GM06990 (cell line): ENCODE data around the gene GNAS-AS1.

Experiments
- DNase-seq: peaks from one replicate; pipeline ENCODE4 v3.0.0-alpha.2; 2011; ENCODE audit not compliant: insufficient read length; ENCODE audit errors: extremely low read depth
- H3K27me3 ChIP-seq: replicated peaks from 2 replicates; pipeline ENCODE4 v1.6.0; 2011; ENCODE audit warnings: low read length; ENCODE audit not compliant: control insufficient read depth, insufficient read depth
- H3K36me3 ChIP-seq: 2 replicates; pipeline ENCODE4 v1.5.1; 2011; ENCODE audit warnings: low read length; ENCODE audit not compliant: control insufficient read depth, insufficient read depth
- H3K4me3 ChIP-seq: replicated peaks from 2 replicates; pipeline ENCODE4 v1.5.1; 2011; ENCODE audit warnings: low read depth, mild to moderate bottlenecking, control low read depth, low read length
- TF ChIP-seq, protein P1 (sequence below): IDR thresholded peaks from 2 replicates; pipeline ENCODE4 v1.5.1; 2011; ENCODE audit warnings: low read length, control low read depth, mild to moderate bottlenecking, inconsistent platforms; ENCODE audit not compliant: insufficient read depth, poor library complexity, severe bottlenecking

GNAS-AS1 gene

DNA sequence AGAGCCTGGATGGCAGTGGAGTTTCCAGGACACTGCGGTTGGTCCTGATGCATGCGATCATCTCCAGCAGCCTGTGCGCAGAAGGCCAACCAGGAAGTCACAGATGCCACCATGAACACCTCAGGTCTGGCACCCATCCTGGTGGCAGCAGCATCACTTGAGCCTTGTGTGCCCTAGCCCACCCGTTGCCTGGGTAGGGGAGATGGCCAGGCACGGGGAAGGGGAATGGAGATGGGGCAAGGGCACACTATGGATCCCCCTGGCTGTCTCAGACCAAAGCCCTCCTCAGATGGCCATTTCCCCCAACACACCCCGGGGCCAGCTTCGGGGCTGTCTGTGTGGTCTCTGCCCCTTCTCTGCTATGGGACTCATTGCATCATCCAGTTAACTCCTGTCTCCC, 58.3 kb downstream of the GNAS-AS1 start:
- Histone ChIP-seq H3K36me3 (no peaks in the 10 kb centered on the region), H3K4me3 (no peak overlapping the region), H3K27me3 (peaks cover 3% of the 10 kb centered on the region; the same call in 1 of the 2 replicates)
- no peak for DNase-seq
- TF ChIP-seq, protein P1, sequence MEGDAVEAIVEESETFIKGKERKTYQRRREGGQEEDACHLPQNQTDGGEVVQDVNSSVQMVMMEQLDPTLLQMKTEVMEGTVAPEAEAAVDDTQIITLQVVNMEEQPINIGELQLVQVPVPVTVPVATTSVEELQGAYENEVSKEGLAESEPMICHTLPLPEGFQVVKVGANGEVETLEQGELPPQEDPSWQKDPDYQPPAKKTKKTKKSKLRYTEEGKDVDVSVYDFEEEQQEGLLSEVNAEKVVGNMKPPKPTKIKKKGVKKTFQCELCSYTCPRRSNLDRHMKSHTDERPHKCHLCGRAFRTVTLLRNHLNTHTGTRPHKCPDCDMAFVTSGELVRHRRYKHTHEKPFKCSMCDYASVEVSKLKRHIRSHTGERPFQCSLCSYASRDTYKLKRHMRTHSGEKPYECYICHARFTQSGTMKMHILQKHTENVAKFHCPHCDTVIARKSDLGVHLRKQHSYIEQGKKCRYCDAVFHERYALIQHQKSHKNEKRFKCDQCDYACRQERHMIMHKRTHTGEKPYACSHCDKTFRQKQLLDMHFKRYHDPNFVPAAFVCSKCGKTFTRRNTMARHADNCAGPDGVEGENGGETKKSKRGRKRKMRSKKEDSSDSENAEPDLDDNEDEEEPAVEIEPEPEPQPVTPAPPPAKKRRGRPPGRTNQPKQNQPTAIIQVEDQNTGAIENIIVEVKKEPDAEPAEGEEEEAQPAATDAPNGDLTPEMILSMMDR, result no peak

- H3K36me3 ChIP-seq, result no peaks in the 10 kb centered on the region
- H3K27me3 ChIP-seq, result peaks cover 3% of the 10 kb centered on the region; the same call in 1 of the 2 replicates
- DNase-seq, result no peak
- TF ChIP-seq, protein P1, result no peak
- H3K4me3 ChIP-seq, result no peak overlapping the region
Measured at GRCh38 chr20:58791286-58791685, 59.4 kb downstream of the GNAS-AS1 start.

DNA sequence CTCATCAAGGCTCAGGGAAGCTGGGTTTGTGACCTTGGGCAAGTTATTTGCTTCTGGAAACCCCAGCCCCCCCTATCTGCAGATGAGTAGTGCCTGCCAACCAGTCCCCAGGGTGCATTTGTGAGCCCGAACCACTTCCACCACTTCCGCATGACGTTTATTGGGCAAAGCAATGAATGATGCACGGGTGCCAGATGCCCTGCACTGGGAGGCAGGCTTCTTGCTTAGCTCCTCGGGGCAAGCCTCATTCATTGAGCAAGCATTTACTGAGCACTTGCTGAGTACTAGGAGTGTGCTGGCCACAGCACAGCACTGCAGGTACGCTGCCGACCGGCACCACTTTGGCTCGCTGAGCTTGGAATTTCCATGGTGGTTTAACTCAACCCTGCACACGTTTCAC, 60.2 kb downstream of the GNAS-AS1 start:
- Histone ChIP-seq H3K4me3 (no peak overlapping the region), H3K36me3 (no peaks in the 10 kb centered on the region), H3K27me3 (peaks cover 3% of the 10 kb centered on the region; the same call in 1 of the 2 replicates)
- TF ChIP-seq, protein P1, result no peak
- no peak for DNase-seq

DNA sequence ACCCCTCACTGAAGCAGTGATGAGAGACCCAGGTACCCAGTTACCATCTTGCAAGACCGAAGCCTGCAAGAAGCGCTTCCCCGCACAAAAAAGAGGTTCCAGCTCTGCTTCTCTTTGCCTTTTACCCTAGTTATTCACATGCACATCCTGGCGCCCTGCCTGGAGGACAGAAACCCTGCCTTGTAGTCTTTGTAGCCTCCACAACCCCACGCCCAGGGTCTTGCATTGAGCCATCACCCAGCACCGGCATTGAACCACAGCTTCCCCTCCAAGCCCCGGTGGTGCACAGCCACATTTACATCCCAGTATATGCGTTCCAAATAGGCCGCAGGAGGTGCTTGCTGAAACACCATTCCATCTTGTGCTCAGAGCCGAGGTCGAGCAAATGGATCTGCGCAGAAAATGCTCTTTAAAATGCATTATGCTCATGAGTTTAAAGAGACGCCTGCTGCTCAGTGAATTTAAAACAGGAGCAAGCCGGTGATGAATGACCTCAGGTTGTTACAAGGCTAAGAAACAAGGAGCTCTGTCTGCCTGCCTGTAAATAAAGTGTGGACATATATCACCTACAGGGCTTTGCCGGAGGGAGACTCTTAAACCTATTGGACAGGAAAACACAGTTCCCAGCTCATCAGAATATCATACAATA, 61.7 kb downstream of the GNAS-AS1 start:
- Histone ChIP-seq H3K27me3 (peaks cover 5% of the 10 kb centered on the region), H3K4me3 (no peak overlapping the region), H3K36me3 (no peaks in the 10 kb centered on the region)
- TF ChIP-seq, protein P1, result no peak
- no peak for DNase-seq

DNA sequence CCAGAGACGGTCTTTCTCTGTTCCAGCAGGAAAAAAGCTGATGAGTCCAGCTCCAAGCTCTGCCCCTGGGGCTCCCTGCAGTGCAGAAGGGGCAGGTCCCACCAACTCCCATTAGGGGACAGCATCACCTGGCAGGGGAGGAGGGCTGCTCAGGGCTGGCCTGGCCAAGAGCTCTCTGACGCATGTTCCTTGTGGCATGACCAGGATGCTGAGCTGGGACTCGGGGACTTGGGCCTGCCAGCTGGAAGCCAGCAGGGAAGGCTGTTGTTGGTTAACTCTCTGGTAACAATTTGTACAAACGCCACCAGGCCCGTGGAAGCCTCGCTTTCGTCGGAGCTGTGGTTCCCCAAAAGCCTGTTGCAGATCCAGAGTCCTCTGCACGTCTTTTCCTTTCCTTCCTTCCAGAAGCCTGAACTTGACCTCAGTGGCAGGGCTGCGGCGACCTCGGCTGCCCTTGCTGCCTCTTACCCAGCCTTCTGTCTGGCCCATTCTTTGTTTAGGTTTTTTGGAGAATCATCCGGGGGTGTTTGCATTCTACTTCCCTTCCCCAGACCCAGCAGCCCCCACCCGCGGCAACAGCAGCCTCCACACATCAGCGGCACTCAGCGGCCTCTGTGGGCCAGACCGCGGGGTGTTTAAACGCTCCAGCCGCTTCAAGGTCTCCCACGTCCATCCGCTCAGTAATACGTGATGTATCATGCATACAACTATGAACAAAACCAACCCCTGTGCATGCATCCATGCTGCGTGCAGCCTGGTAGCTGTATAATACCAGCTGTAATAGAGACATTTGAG, 63.3 kb downstream of the GNAS-AS1 start:
- peaks cover 6% of the 10 kb centered on the region for H3K27me3 ChIP-seq
- H3K4me3 ChIP-seq, result no peak overlapping the region
- no peak for DNase-seq
- H3K36me3 ChIP-seq, result no peaks in the 10 kb centered on the region
- TF ChIP-seq, protein P1, result no peak
